Left renal pelvis (tissue), 4 donors: ENCODE data around the gene KLK13. TPM values are rescaled to one million over a fixed set of nuclear protein-coding genes. Genes with fewer than 3 reads are reported as not detected.

Source experiments
- DNase-seq, 4 donors: peaks; one replicate each; pipeline ENCODE4 v3.0.0-alpha.2; 2013; ENCODE audit warnings: low read depth in 4 of 4, low spot score in 3 of 4
- polyA plus RNA-seq, 4 donors: library from polyadenylated mRNA; unstranded; fragments of 120-200 nt; gene quantifications; one replicate each; pipeline ENCODE4 v1.2.1, GENCODE V29; 2013; ENCODE audit not compliant: insufficient read length in 4 of 4

KLK13 gene
- polyA plus RNA-seq, 4 donors, result 0.31 to 0.74 (median 0.68) TPM

DNA sequence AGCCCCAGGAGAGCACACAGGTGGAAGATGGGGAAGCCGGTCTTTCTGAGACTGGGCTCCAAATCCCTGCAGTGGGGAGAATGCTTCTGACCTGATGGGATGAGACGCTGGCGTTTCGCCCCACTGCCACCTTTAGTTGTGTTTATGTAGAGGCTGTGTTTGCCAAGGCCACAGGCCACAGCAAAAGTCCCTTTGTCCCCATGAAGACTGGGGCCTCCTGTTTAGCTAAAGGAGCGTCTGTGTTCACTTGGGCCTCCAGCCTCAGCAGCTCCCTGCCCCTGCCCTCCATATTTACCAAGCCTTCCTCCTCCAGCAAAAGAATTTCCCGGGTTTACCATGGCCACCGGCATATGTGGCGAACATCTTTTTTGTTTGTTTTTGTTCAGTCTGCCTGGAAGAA is 28.2 kb upstream of the KLK13 start:
- DNase-seq, result no peak

- no peak for DNase-seq
Measured at GRCh38 chr19:51091895-51092873, 27.3 kb upstream of the KLK13 start.

- DNase-seq, result no peak
Measured at GRCh38 chr19:51091126-51091525, 26.2 kb upstream of the KLK13 start.

GRCh38 chr19:51090471-51090870 is 25.6 kb upstream of the KLK13 start:
- DNase-seq, result no peak

DNA sequence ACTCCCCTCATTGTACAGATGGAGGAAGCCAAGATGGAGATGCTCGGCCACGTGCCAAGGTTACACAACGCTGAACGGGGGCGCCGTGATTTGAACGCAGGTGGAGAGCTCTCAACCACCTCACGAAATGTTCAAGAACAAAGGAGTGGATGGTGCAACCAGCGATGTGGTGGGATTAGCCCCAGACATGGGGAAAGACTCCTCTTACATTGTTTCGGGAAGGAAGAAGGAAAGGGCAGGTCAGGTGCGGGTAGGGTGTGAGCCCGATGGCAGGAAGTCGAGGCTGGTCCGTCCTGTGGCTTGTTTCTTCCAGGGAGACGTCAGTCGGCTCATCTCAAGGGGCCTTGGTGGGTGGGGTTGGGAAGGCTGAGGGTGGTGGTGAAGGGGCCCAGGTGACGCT is 24.9 kb upstream of the KLK13 start:
- DNase-seq, result no peak

DNA sequence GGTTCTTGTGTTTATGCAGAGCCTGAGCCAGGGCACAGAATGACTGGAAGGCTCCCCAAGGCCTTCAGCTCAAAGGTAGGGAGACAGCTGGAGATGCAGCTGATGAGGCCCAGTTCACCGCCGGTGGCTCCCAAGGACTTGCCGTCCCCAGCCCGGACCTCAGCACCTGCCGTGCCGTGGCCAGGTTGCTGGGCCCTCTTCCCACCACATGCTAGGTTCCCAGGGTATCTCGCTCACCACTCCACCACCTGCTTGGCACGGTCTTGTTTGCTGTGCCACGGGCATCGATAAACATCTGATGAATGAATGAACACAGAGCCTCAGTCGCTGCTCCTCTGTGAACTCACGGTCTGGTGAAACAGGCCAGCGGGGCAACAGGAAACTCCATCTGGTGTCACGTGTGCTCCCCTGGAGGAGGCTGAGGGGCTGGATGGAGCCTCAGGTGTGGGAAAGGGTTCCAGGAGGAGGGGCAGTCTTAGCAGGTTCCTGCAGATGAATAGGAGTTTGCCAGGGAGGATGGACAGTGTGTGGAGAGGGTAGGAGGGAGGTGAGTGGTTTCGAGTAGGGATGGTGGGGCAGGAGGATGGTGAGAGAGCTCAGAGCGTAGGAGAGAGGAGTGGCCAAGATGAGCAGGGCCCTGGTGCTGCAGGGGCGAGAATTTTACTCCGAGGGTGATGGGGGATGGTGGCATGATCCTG is 21.4 kb upstream of the KLK13 start:
- DNase-seq, result no peak

GRCh38 chr19:51084505-51084904 is 19.6 kb upstream of the KLK13 start:
- no peak for DNase-seq

- DNase-seq, result no peak
Measured at GRCh38 chr19:51083783-51084182, 18.9 kb upstream of the KLK13 start.

DNA sequence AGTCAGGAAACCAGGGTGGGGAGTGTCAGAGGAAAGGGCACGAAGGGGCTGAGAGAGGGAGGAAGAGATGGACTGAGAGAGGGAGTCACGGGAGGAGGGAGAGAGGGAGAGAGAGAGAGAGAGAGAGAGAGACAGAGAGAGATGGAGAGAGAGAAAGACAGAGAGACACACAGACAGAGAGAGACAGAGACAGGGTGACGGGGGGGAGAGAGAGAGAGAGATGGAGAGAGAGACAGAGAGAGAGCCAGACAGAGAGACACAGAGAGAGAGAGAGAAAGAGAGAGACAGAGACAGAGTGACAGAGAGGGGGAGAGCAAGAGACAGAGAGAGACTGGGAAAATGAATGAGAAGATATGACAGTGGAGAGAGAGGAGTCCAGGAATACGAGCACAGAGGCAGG is 18.3 kb upstream of the KLK13 start:
- no peak for DNase-seq

DNA sequence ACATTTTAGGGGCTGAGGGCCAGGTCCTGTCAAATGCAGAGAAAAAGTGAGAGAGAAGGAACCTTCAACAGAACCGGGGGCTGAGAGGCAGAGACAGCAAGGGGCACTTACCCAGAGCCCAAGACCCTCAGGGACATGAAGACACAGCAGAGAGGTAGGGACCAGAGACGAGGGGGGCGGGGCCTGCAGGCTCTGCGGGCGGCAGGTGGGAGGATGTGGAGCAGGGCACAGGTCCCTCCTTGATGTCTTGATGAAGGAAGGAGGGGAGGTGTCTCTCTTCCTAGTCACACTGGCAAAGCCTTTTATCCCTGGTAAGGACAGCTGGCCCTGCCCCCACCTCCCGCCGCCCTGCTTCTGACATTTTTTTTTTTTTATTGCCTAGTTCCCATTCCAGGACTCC is 17.7 kb upstream of the KLK13 start, which contains the start of gene KLK14:
TSS of gene KLK14 (minus strand) at position 277 of the 400 bp plus-strand sequence. CDS start at position 4, 273 bp downstream.
- no peak for DNase-seq

DNA sequence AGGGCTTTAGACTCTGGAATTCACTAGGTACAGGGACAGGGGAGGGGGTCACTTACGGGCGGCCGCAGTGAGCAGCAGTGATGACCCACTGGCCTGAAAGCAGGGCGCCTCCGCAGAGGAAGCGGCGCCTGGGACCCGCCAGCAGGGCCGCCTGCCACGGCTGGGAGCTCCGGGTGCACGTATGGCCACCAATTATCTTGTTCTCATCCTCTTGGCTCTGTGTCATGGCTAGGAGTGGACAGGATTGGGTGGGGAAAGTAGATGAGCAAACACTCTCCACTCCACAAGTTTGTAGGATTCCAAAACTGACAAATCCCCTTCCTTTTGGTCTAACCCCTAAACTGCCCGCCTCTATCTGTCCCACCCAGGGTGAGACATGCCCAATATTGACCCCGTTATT is 16.6 kb upstream of the KLK13 start:
- no peak for DNase-seq

GRCh38 chr19:51079481-51080110 is 14.7 kb upstream of the KLK13 start:
- DNase-seq, result no peak

GRCh38 chr19:51078731-51079130 is 13.8 kb upstream of the KLK13 start:
- no peak for DNase-seq

- no peak for DNase-seq
Measured at GRCh38 chr19:51078104-51078503, 13.2 kb upstream of the KLK13 start.

DNA sequence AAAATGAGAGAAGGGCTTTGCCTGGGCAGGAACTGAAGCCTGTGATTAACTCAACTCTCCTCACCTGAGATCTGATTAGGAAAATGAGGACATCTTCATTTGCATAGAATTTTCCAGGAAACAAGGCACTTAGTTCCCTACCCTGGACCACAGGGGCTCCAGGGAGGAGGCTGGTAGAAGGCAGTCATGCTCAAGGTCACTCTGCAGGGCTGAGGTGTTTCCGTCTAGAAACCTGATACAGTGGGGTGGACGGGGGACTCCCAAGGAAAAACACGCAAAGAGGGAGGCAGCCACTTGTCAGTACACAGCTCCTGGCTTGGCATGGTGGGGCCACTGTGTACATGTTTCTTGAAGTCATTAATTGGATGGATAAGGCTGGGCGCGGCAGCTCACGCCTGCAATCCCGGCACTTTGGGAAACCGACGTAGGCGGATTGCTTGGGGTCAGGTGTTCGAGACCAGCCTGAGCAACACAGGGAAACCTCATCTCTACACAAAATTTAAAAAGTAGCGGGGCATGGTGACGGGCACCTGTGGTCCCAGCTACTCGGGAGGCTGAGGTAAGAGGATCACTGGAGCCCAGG is 11.8 kb upstream of the KLK13 start:
- DNase-seq, result no peak

DNA sequence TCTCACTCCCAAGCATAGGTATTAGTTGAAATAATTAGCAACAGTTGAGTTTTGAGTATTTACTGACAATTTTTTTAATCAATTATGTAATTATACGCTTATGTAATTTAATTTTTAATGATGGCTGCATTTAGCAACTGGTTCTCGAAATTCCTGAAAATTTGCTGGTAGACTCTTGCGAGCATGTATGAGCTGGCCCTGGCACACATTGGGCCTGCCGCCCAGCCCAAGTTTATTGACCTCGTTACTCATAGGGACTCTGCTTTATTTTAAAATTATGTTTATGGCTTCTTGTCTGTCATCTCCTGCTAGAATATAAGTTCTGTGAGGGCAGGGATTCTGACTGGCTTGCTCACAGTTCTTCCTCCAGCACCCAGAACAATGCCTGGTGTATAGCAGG is 11.1 kb upstream of the KLK13 start:
- no peak for DNase-seq

DNA sequence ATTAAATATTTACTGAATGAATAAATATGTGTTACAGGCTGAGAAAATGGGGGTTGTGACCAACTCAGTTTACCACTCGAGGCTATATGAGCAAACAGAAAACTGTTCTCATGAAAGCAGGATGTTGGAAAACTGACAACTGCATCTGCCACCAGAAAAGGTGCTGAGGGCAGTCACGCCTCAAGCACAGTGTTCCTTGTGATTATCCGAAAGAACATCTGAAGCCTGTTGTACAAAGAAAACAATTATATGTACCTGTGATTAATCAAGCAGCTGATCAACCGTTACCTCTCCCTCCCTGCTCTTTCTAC is 6.2 kb upstream of the KLK13 start:
- no peak for DNase-seq

- DNase-seq, result no peak
Measured at GRCh38 chr19:51070334-51071094, 5.6 kb upstream of the KLK13 start.

- DNase-seq, result no peak
Measured at GRCh38 chr19:51066393-51067186, 1.7 kb upstream of the KLK13 start.
